ENCODE results near the gene DYRK1A. TPM values are rescaled to one million over a fixed set of nuclear protein-coding genes. Genes with fewer than 3 reads are reported as not detected.

DYRK1A gene
- total RNA-seq, 2 experiments from 2014 or later = 58.4 to 65.1 TPM

DNA sequence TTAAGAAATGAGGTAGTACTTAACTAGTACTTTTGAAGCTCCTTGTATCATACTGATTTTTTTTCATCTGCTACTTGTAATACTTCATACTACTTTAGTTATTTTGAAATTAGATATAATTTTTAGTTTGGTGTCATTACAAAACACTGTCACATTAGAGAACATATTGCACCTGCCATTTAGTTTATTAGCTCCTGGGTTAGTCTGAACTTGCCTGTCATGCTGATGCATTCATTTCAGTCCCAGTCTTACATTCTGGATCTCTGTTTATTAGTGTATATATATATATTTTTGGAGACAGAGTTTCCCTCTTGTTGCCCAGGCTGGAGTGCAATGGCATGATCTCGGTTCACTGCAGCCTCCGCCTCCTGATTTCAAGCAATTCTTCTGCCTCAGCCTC is 50.3 kb downstream of the DYRK1A start:
- H3K36me3 ChIP-seq (ENCODE audit: insufficient read depth, low read length) = peaks cover 17% of the 10 kb centered on the region
- H2AFZ ChIP-seq (ENCODE audit: low read length) = no peak overlapping the region
- no peak overlapping the region for H3K4me2 ChIP-seq (ENCODE audit: low read length)
- no peaks in the 10 kb centered on the region for H3K9me2 ChIP-seq (ENCODE audit: insufficient read depth, low read length)
- no peak for DNase-seq (ENCODE audit: low spot score)
- intact Hi-C loops (cut with micrococcal nuclease; ENCODE audit: unreplicated experiment) = no loop called here
- H3K4me1 ChIP-seq (ENCODE audit: insufficient read depth, low read length, poor library complexity, severe bottlenecking) = peaks cover 28% of the 10 kb centered on the region
- no TSS peak for BruUV-seq (replicated peaks)
- ChIA-PET CTCF (ENCODE audit: unreplicated experiment) (no interaction called here), POLR2A (interaction anchor here (0.6 to 1.9 kb wide), 5 partner anchors 9 to 1352 kb away, joined by 3 to 8 read pairs (median 4); no protein-coding TSS in a partner anchor)
- H3K9me3 ChIP-seq (ENCODE audit: low read length) = no peaks in the 10 kb centered on the region
- H3K79me2 ChIP-seq (ENCODE audit: insufficient read depth, low read depth, low read length) = peaks cover 100% of the 10 kb centered on the region
- TF ChIP-seq, protein P1, sequence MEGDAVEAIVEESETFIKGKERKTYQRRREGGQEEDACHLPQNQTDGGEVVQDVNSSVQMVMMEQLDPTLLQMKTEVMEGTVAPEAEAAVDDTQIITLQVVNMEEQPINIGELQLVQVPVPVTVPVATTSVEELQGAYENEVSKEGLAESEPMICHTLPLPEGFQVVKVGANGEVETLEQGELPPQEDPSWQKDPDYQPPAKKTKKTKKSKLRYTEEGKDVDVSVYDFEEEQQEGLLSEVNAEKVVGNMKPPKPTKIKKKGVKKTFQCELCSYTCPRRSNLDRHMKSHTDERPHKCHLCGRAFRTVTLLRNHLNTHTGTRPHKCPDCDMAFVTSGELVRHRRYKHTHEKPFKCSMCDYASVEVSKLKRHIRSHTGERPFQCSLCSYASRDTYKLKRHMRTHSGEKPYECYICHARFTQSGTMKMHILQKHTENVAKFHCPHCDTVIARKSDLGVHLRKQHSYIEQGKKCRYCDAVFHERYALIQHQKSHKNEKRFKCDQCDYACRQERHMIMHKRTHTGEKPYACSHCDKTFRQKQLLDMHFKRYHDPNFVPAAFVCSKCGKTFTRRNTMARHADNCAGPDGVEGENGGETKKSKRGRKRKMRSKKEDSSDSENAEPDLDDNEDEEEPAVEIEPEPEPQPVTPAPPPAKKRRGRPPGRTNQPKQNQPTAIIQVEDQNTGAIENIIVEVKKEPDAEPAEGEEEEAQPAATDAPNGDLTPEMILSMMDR (conservative IDR thresholded peaks at IDR 0.05; ENCODE audit: low read length) = no peak
- no peak for TF ChIP-seq EZH2phosphoT487 (IDR thresholded peaks at IDR 0.05; ENCODE audit: borderline replicate concordance, low read depth, low read length)
- H3K27ac ChIP-seq (ENCODE audit: low read depth, low read length, poor library complexity, severe bottlenecking) = no peak overlapping the region
- no peak overlapping the region for H3K4me3 ChIP-seq (ENCODE audit: low read depth, low read length, poor library complexity, severe bottlenecking)
- H4K20me1 ChIP-seq (ENCODE audit: insufficient read depth, low read length) = peaks cover 67% of the 10 kb centered on the region

GRCh38 chr21:37419228-37419906 is 52.8 kb downstream of the DYRK1A start:
- no peak for DNase-seq (ENCODE audit: low spot score)
- no TSS peak for BruUV-seq (replicated peaks)
- TF ChIP-seq, protein P1 (conservative IDR thresholded peaks at IDR 0.05; ENCODE audit: low read length) = no peak
- TF ChIP-seq EZH2phosphoT487 (IDR thresholded peaks at IDR 0.05; ENCODE audit: borderline replicate concordance, low read depth, low read length) = no peak
- no peak overlapping the region for H3K4me3 ChIP-seq (ENCODE audit: low read depth, low read length, poor library complexity, severe bottlenecking)
- peaks cover 40% of the 10 kb centered on the region for H3K36me3 ChIP-seq (ENCODE audit: insufficient read depth, low read length)
- peaks cover 99% of the 10 kb centered on the region for H3K79me2 ChIP-seq (ENCODE audit: insufficient read depth, low read depth, low read length)
- H3K4me2 ChIP-seq (ENCODE audit: low read length) = no peak overlapping the region
- H2AFZ ChIP-seq (ENCODE audit: low read length) = no peak overlapping the region
- H3K9me2 ChIP-seq (ENCODE audit: insufficient read depth, low read length) = no peaks in the 10 kb centered on the region
- H3K27ac ChIP-seq (ENCODE audit: low read depth, low read length, poor library complexity, severe bottlenecking) = no peak overlapping the region
- intact Hi-C loops (cut with micrococcal nuclease; ENCODE audit: unreplicated experiment) = no loop called here
- peaks cover 49% of the 10 kb centered on the region for H4K20me1 ChIP-seq (ENCODE audit: insufficient read depth, low read length)
- H3K9me3 ChIP-seq (ENCODE audit: low read length) = no peaks in the 10 kb centered on the region
- CTCF ChIA-PET (ENCODE audit: unreplicated experiment) = interaction anchor here (0.5 kb wide), 1 partner anchor 357 kb away, joined by 3 read pairs; no protein-coding TSS in a partner anchor
- POLR2A ChIA-PET = interaction anchor here (0.7 to 1.7 kb wide), 3 partner anchors 11 to 39 kb away, joined by 3 to 6 read pairs (median 6); no protein-coding TSS in a partner anchor
- peaks cover 8% of the 10 kb centered on the region for H3K4me1 ChIP-seq (ENCODE audit: insufficient read depth, low read length, poor library complexity, severe bottlenecking)

- no peaks in the 10 kb centered on the region for H3K4me1 ChIP-seq (ENCODE audit: insufficient read depth, low read length, poor library complexity, severe bottlenecking)
- H3K4me3 ChIP-seq (ENCODE audit: low read depth, low read length, poor library complexity, severe bottlenecking) = no peak overlapping the region
- no peak for DNase-seq (ENCODE audit: low spot score)
- H3K9me3 ChIP-seq (ENCODE audit: low read length) = peaks cover 9% of the 10 kb centered on the region; the same call in 1 of the 2 replicates
- H3K36me3 ChIP-seq (ENCODE audit: insufficient read depth, low read length) = peaks cover 59% of the 10 kb centered on the region
- no TSS peak for BruUV-seq (replicated peaks)
- CTCF ChIA-PET (ENCODE audit: unreplicated experiment) = no interaction called here
- no peak overlapping the region for H2AFZ ChIP-seq (ENCODE audit: low read length)
- no peak overlapping the region for H3K27ac ChIP-seq (ENCODE audit: low read depth, low read length, poor library complexity, severe bottlenecking)
- no peak for TF ChIP-seq EZH2phosphoT487 (IDR thresholded peaks at IDR 0.05; ENCODE audit: borderline replicate concordance, low read depth, low read length)
- TF ChIP-seq, protein P1 (conservative IDR thresholded peaks at IDR 0.05; ENCODE audit: low read length) = no peak
- peaks cover 32% of the 10 kb centered on the region for H4K20me1 ChIP-seq (ENCODE audit: insufficient read depth, low read length)
- intact Hi-C loops (cut with micrococcal nuclease; ENCODE audit: unreplicated experiment) = no loop called here
- POLR2A ChIA-PET = interaction anchor here (0.9 to 1.3 kb wide), 3 partner anchors 28 to 52 kb away, joined by 3 read pairs; no protein-coding TSS in a partner anchor
- H3K79me2 ChIP-seq (ENCODE audit: insufficient read depth, low read depth, low read length) = peaks cover 94% of the 10 kb centered on the region
- no peak overlapping the region for H3K4me2 ChIP-seq (ENCODE audit: low read length)
- H3K9me2 ChIP-seq (ENCODE audit: insufficient read depth, low read length) = no peaks in the 10 kb centered on the region
Observed at GRCh38 chr21:37421306-37421705, 54.7 kb downstream of the DYRK1A start.
